Endothelial cell of umbilical vein (primary cell): Measurements from ENCODE around the gene ACIN1. TPM values are rescaled to one million over a fixed set of nuclear protein-coding genes. Genes with fewer than 3 reads are reported as not detected.
"Not testable (repeated sequence)": the region's sequence is repeated elsewhere in the genome, so short reads cannot be mapped to it uniquely, and the experiment has no call there.

Source experiments
- BruUV-seq: library from RNA; stranded (reverse); fragments of 400-500 nt; replicated peaks from 2 replicates; lab custom pipeline; 2021; lab: Mats Ljungman, UMichigan
- CTCF ChIA-PET: fragments of 300-600, 350-600 bp; sonication (Branson Sonifier 250); formaldehyde crosslinking; loops from one replicate; lab custom pipeline; 2021; ENCODE audit warnings: antibody characterized with exemption, inconsistent platforms; lab: Charles Lee
- POLR2A ChIA-PET: fragments of 300-600, 350-600 bp; sonication (Branson Sonifier 250); formaldehyde crosslinking; loops from one replicate; lab custom pipeline; 2021; ENCODE audit warnings: antibody characterized with exemption, inconsistent platforms; lab: Charles Lee
- DNase-seq: peaks from one replicate; pipeline ENCODE4 v3.0.0-alpha.2; 2011; ENCODE audit warnings: low read depth, low spot score
- FAIRE-seq: peaks from 2 replicates; lab custom pipeline; 2011; peaks lifted over from hg19 to GRCh38; lab: Jason Lieb, UNC
- H2AFZ ChIP-seq: 2 replicates; pipeline ENCODE4 v1.6.0; 2012; ENCODE audit warnings: low read depth, low read length, control low read depth, inconsistent platforms
- H3K27ac ChIP-seq: 2 replicates; pipeline ENCODE4 v1.5.1; 2011; ENCODE audit warnings: low read depth, mild to moderate bottlenecking, control low read depth, low read length, moderate library complexity; ENCODE audit not compliant: insufficient read depth
- H3K27me3 ChIP-seq, 2 experiments: 2 replicates each; pipeline versions ENCODE4 v1.6.0 to v1.6.1; 2011; ENCODE audit warnings: low read length in 2 of 2, mixed read lengths in 1 of 2; ENCODE audit not compliant: control insufficient read depth in 2 of 2, insufficient read depth in 2 of 2
- H3K36me3 ChIP-seq, 2 experiments: 2 replicates in 1 of 2; 3 replicates in 1 of 2; pipeline ENCODE4 v1.5.1; 2011; ENCODE audit warnings: low read length in 2 of 2, mild to moderate bottlenecking in 1 of 2, moderate library complexity in 1 of 2; ENCODE audit not compliant: control insufficient read depth in 2 of 2, insufficient read depth in 2 of 2; ENCODE audit errors: extremely low read depth in 1 of 2
- H3K4me1 ChIP-seq: 3 replicates; pipeline ENCODE4 v1.5.1; 2011; ENCODE audit warnings: mild to moderate bottlenecking, low read length; ENCODE audit not compliant: control insufficient read depth, insufficient read depth; ENCODE audit errors: extremely low read depth
- H3K4me2 ChIP-seq: 2 replicates; pipeline ENCODE4 v1.6.1; 2011; ENCODE audit warnings: low read length, control low read depth, mixed read lengths; ENCODE audit not compliant: insufficient read depth
- H3K4me3 ChIP-seq, 3 experiments: fragments of 200-600 bp in 1 of 3; sonication (generic), shearing (Covaris generic) in 1 of 3; replicated peaks in 1 of 3; 2 replicates each; pipeline ENCODE4 v1.5.1; 2011 to 2016; ENCODE audit warnings: control low read depth in 3 of 3, low read length in 3 of 3, mild to moderate bottlenecking in 2 of 3, inconsistent platforms in 1 of 3, low read depth in 1 of 3, moderate library complexity in 1 of 3; ENCODE audit not compliant: insufficient read depth in 1 of 3
- H3K79me2 ChIP-seq: 2 replicates; pipeline ENCODE4 v1.6.0; 2012; ENCODE audit warnings: low read length, inconsistent platforms; ENCODE audit not compliant: control insufficient read depth, insufficient read depth
- H3K9ac ChIP-seq: replicated peaks from 2 replicates; pipeline ENCODE3; 2011; ENCODE audit warnings: low read length, control low read depth; ENCODE audit not compliant: insufficient read depth; ENCODE audit errors: extremely low read depth
- H3K9me1 ChIP-seq: replicated peaks from 3 replicates; pipeline ENCODE4 v1.6.0; 2011; ENCODE audit warnings: mild to moderate bottlenecking, low read length; ENCODE audit not compliant: control insufficient read depth, insufficient read depth; ENCODE audit errors: extremely low read depth
- H3K9me3 ChIP-seq: replicated peaks from 2 replicates; pipeline ENCODE4 v1.5.1; 2012; ENCODE audit warnings: low read length, inconsistent platforms; ENCODE audit not compliant: control insufficient read depth, insufficient read depth
- H4K20me1 ChIP-seq: replicated peaks from 2 replicates; pipeline ENCODE3; 2011; ENCODE audit warnings: mild to moderate bottlenecking, low read length; ENCODE audit not compliant: control insufficient read depth, insufficient read depth; ENCODE audit errors: extremely low read depth
- CTCF ChIP-seq, 2 donors: IDR thresholded peaks; 1 replicate in 1 of 2; 2 replicates in 1 of 2; pipeline ENCODE4 v1.5.1; 2011; ENCODE audit warnings: low read length in 2 of 2, mild to moderate bottlenecking in 2 of 2, moderate library complexity in 2 of 2, control low read depth in 1 of 2, inconsistent platforms in 1 of 2, low read depth in 1 of 2; ENCODE audit not compliant: insufficient read depth in 1 of 2; ENCODE audit errors: extremely low read depth in 1 of 2
- EZH2 ChIP-seq: IDR thresholded peaks from 2 replicates; pipeline ENCODE4 v1.6.1; 2012; ENCODE audit warnings: borderline replicate concordance, low read depth, mild to moderate bottlenecking, moderate library complexity, low read length, inconsistent platforms; ENCODE audit not compliant: severe bottlenecking
- FOS ChIP-seq: IDR thresholded peaks from 2 replicates; pipeline ENCODE4 v1.6.1; 2011; ENCODE audit warnings: mild to moderate bottlenecking, low read length, moderate library complexity, borderline replicate concordance; ENCODE audit not compliant: insufficient read depth
- GATA2 ChIP-seq: IDR thresholded peaks from 2 replicates; pipeline ENCODE4 v1.7.0; 2011; ENCODE audit warnings: low read depth, mild to moderate bottlenecking, moderate library complexity, mixed read lengths, low read length; ENCODE audit not compliant: insufficient read length, insufficient read depth
- JUN ChIP-seq: IDR thresholded peaks from 2 replicates; pipeline ENCODE4 v1.6.1; 2011; ENCODE audit warnings: borderline replicate concordance, low read depth; ENCODE audit not compliant: insufficient read length, insufficient read depth
- MAX ChIP-seq: IDR thresholded peaks from 2 replicates; pipeline ENCODE4 v1.6.1; 2011; ENCODE audit not compliant: insufficient read depth, insufficient read length
- MYC ChIP-seq: IDR thresholded peaks from one replicate; pipeline ENCODE4 v1.6.1; 2011; ENCODE audit warnings: mild to moderate bottlenecking, low read depth, low read length
- POLR2A ChIP-seq: IDR thresholded peaks from 2 replicates; pipeline ENCODE4 v1.6.1; 2012; ENCODE audit warnings: low read depth, mild to moderate bottlenecking, control low read depth, low read length
- POLR2AphosphoS5 ChIP-seq: IDR thresholded peaks from 2 replicates; pipeline ENCODE4 v1.6.1; 2012; ENCODE audit warnings: low read depth, mild to moderate bottlenecking, control low read depth, low read length, moderate library complexity; ENCODE audit not compliant: insufficient read depth
- dilution Hi-C: fragments of 300-500 bp; cut with MboI; formaldehyde crosslinking; loops from one replicate; pipeline ENCODE4 v1.15.0; 2019; ENCODE audit warnings: low sequenced_read_pairs; ENCODE audit not compliant: extremely low pct_ligation_motif_present
- intact Hi-C: fragments of 100-400 bp; cut with micrococcal nuclease; formaldehyde crosslinking; loops from one replicate; pipeline ENCODE4 v1.10.0; 2022
- polyA plus RNA-seq, 4 experiments: library from polyadenylated mRNA; depleted of rRNA in 3 of 4; stranded (reverse) in 3 of 4; unstranded in 1 of 4; fragments of >200 nt; gene quantifications; 2 replicates each; pipeline versions ENCODE4 v1.2.1 to v1.2.3, GENCODE V29; 2011 to 2012; ENCODE audit warnings: missing spikeins in 1 of 4
- total RNA-seq: library from RNA; stranded (reverse); gene quantifications from 2 replicates; pipeline ENCODE4 v1.2.3, GENCODE V29; 2021

The ACIN1 gene
- total and polyA plus RNA-seq, 2 donors (not counting 3 experiments of a cell fraction or from before 2014, with no cell fraction given), result 146 to 240 TPM

- Histone ChIP-seq H3K9me3 (no peaks in the 10 kb centered on the region), H3K27ac (no peak overlapping the region), H3K4me1 (no peaks in the 10 kb centered on the region), H3K4me3 (no peak overlapping the region), H3K79me2 (no peaks in the 10 kb centered on the region), H2AFZ (no peak overlapping the region), H3K4me2 (no peak overlapping the region), H4K20me1 (no peaks in the 10 kb centered on the region), H3K9me1 (no peaks in the 10 kb centered on the region), H3K9ac (no peak overlapping the region), H3K27me3 (no peaks in the 10 kb centered on the region), H3K36me3 (no peaks in the 10 kb centered on the region)
- intact Hi-C loops, result no loop called here
- no TSS peak for BruUV-seq
- DNase-seq (no peak), FAIRE-seq (no peak)
- CTCF ChIA-PET, result interaction anchor here (1.2 to 2.9 kb wide), 2 partner anchors 8 to 29 kb away, joined by 5 to 13 read pairs; no protein-coding TSS in a partner anchor
- POLR2A ChIA-PET, result no interaction called here
- dilution Hi-C loops, result no loop called here
- TF ChIP-seq FOS (no peak), MYC (no peak), POLR2A (no peak), POLR2AphosphoS5 (no peak), MAX (no peak), JUN (no peak), EZH2 (no peak), CTCF (IDR thresholded peaks at IDR 0.05; ENCODE audit: extremely low read depth in 1 of 2, insufficient read depth in 1 of 2, low read depth in 1 of 2, low read length in 2 of 2) (no peak), GATA2 (no peak)
These were observed 79.3 kb downstream of the ACIN1 start for GRCh38 chr14:23015618-23016017.

DNA sequence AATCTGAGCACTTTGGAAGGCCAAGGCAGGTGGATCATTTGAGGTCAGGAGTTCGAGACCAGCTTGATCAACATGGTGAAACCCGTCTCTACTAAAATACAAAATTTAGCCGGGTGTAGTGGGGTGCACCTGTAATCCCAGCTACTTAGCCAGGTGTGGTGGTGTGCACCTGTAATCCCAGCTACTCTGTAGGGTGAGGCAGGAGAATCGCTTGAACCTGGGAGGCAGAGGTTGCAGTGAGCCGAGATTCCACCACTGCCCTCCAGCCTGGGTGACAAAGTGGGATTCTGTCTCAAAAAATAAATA lies 81.2 kb downstream of the ACIN1 start:
- H2AFZ ChIP-seq, H3K79me2 ChIP-seq, H3K27me3 ChIP-seq, intact Hi-C loops, H4K20me1 ChIP-seq, DNase-seq, H3K9me1 ChIP-seq, H3K9ac ChIP-seq, H3K4me3 ChIP-seq, H3K27ac ChIP-seq, BruUV-seq, H3K4me2 ChIP-seq, POLR2A ChIA-PET, H3K36me3 ChIP-seq, H3K9me3 ChIP-seq, FAIRE-seq, dilution Hi-C loops: not testable (repeated sequence)
- CTCF ChIA-PET, result interaction anchor here (1.3 to 5.5 kb wide), 3 partner anchors 19 to 44 kb away, joined by 4 to 27 read pairs (median 17); partner anchors contain the start of gene CDH24
- peaks cover 11% of the 10 kb centered on the region for H3K4me1 ChIP-seq
